A673 (cell line): ENCODE results near the gene PAK1IP1.

ENCODE experiments used
- EZH2 ChIP-seq: fragments of 200-600 bp; sonication (generic); IDR thresholded peaks from 2 replicates; pipeline ENCODE4 v1.6.1; 2017; ENCODE audit warnings: borderline replicate concordance, low read depth, mild to moderate bottlenecking, mixed read lengths, antibody characterized with exemption, low read length; ENCODE audit not compliant: poor library complexity, severe bottlenecking
- TF ChIP-seq, protein P1 (sequence below): fragments of 300-800, 200-600 bp; sonication (generic); conservative IDR thresholded peaks from 2 replicates; pipeline ENCODE4 v1.5.1; 2017; ENCODE audit warnings: low read depth, mild to moderate bottlenecking, antibody characterized with exemption, low read length, moderate library complexity, mixed read lengths

DNA sequence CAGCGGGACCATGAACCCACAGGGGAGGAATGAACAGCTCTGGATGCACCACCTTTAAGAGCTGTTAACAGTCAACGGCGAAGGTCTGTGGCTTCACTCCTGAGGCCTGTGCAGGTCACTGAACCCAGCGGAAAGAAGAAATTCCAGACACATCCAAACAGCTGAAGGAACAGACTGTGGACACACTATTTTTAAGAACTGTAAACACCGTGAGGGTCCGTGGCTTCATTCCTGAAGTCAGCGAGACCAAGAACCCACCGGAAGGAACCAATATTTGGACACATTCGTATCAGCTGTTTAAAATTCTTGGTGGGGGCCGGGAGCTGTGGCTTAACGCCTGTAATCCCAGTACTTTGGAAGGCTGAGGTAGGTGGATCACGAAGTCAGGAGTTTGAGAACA lies 47.5 kb downstream of the PAK1IP1 start:
- TF ChIP-seq, protein P1, sequence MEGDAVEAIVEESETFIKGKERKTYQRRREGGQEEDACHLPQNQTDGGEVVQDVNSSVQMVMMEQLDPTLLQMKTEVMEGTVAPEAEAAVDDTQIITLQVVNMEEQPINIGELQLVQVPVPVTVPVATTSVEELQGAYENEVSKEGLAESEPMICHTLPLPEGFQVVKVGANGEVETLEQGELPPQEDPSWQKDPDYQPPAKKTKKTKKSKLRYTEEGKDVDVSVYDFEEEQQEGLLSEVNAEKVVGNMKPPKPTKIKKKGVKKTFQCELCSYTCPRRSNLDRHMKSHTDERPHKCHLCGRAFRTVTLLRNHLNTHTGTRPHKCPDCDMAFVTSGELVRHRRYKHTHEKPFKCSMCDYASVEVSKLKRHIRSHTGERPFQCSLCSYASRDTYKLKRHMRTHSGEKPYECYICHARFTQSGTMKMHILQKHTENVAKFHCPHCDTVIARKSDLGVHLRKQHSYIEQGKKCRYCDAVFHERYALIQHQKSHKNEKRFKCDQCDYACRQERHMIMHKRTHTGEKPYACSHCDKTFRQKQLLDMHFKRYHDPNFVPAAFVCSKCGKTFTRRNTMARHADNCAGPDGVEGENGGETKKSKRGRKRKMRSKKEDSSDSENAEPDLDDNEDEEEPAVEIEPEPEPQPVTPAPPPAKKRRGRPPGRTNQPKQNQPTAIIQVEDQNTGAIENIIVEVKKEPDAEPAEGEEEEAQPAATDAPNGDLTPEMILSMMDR, result no peak
- TF ChIP-seq EZH2, result no peak
